Measurements from ENCODE around the gene EHMT1.

GRCh38 chr9:137592767-137593166, 26.0 kb upstream of the EHMT1 start:
- TF ChIP-seq, protein P1, sequence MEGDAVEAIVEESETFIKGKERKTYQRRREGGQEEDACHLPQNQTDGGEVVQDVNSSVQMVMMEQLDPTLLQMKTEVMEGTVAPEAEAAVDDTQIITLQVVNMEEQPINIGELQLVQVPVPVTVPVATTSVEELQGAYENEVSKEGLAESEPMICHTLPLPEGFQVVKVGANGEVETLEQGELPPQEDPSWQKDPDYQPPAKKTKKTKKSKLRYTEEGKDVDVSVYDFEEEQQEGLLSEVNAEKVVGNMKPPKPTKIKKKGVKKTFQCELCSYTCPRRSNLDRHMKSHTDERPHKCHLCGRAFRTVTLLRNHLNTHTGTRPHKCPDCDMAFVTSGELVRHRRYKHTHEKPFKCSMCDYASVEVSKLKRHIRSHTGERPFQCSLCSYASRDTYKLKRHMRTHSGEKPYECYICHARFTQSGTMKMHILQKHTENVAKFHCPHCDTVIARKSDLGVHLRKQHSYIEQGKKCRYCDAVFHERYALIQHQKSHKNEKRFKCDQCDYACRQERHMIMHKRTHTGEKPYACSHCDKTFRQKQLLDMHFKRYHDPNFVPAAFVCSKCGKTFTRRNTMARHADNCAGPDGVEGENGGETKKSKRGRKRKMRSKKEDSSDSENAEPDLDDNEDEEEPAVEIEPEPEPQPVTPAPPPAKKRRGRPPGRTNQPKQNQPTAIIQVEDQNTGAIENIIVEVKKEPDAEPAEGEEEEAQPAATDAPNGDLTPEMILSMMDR (IDR thresholded peaks at IDR 0.05): no peak
- TF ChIP-seq EZH2 (IDR thresholded peaks at IDR 0.05; ENCODE audit: borderline replicate concordance, insufficient read depth, low read depth, low read length, poor library complexity, severe bottlenecking): no peak
